ENCODE measurements around the gene OR2AG1. TPM values are rescaled to one million over a fixed set of nuclear protein-coding genes. Genes with fewer than 3 reads are reported as not detected.
A peak's percentile ranks its signal among the peaks of the same experiment; 100 is the strongest.

The OR2AG1 gene
- not detected for total RNA-seq

DNA sequence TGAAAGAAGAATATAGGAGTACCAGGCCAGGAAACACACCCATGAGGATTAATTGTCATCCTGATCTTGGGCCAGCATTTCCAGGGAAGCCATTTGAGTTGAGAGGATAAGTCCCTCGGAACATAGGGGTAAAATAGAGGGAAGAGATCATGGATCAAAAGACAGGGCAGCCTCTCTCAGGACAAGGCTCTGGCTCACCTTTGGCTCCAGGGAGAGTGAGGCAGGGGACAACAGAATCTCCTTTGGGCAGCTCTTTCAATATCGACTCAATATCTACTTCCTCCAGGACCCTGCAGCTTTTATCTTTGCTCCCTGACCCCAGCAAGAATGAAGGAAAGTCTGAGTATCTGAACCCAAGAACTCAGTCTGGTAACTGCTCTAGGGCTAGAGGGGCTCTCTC is at the start of gene OR2AG1:
Gene OR2AG1 (plus strand): TSS at position 301 of the 400 bp plus-strand sequence. CDS start 2,018 bp downstream, outside the sequence.
- ATAC-seq = no peak

DNA sequence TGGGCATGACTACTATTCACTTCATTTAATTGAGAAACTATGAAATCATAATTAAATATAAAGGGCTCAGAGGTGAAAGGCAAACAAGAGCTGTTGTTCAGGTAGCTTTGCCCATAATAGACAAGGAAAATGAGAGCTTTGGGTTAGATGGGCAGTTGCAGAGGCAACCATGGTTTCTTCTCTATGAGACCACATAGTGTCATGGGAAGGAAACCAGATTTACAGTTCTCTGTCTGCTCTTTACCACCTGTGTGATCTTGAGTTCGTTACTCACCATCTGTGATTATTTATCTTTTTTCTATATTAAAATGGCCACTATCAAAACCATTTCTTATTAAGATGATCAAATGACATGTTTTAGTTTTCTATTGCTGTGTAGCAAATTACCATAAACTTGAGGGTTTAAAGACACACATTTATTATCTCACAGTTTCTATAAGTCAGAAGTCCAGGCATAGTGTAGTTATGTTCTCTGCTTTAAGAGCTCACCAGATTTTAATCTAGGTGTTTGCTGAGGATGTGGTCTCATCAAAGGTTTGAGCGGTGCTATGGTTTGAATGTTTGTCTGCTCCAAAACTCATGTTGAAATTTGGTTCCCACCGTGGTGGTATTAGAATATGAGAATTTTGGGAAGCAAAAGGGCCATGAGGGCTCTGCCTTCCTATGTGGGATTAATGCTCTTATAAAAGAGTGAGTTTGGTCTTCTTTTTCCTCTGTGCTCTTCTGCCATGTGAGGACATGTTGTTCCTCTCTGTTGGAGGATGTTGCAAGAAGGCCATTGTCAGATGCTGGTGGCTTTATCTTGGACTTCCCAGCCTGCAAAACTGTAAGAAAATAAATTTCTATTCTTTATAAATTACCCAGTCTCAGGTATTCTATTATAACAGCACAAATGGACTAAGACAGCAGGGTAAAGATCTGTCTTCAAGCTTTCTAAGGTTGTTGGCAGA is 49.2 kb upstream of the OR2AG1 start:
- ATAC-seq = no peak

DNA sequence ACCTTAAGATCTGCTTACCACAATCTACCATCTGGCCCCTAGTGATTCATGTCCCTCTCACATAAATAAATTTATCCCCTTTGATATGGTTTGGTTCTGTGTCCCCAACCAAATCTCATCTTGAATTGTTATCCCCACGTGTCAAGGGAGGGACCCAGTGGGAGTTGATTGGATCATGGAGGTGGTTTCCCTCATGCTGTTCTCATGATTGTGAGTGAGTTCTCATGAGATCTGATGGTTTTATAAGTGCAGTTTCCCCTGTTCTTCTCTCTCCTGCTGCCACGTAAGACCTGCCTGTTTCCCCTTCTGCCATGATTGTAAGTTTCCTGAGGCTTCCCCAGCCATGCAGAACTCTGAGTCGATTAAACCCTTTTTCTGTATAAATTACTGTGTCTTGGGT is 48.2 kb upstream of the OR2AG1 start:
- ATAC-seq = no peak

GRCh38 chr11:6735306-6735705 is 47.5 kb upstream of the OR2AG1 start:
- no peak for ATAC-seq

DNA sequence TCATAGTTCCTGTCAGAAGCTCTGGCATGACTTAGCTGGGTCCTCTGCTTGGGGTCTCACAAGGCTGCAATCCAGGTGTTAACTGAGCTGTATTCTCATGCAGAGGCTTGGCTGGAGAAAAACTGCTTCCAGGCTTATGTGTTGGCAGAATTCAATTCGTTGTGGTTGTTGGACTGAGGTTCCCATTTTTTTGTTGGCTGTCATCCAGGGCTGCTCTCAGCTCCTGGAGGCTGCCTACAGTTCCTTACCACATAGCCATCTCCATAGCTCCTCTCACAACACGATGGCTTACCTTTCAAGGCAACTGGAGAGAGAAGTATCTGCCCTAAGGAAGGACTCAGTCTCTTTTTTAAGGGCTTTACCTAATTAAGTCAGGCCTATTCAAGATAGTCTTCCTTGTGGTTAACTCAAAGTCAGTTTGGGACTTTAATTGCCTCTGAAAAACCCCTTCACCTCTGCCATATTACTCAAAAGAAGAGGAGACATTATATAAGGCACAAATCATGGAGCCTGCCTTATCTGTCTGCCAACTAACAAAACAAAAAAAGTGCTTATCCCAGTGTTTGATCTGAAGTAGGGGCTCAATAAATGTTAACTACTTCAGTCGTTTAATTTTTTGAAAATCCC is 46.2 kb upstream of the OR2AG1 start:
- no peak for ATAC-seq

DNA sequence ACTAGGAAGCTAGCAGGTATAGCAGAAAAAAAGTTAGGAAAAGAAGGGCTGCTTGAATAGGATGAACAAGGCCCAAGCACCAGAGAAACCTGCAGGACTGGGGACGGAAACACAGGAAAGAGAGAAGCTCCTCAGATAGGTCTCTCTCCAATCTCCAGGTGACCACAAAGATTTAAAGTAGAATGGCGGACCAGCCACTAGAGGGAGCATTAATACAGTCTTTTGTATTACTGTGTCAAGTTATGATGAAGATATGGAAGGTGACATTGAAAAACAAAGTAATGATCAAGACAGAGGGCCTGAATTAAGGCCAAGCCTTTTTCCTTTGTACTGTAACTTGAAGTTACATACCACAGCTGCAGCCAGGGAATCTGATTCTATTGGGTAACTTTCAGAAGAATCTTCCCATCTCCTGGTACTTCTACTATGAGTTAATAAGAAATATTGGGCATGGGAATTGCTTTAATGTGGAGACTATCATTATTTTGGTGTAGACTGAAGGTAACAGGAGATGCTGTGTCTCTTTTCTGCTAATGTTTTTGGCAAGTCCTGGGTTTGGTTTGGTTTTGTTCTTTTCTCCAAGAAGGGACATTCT is 44.9 kb upstream of the OR2AG1 start:
- ATAC-seq = peak; percentile 68

DNA sequence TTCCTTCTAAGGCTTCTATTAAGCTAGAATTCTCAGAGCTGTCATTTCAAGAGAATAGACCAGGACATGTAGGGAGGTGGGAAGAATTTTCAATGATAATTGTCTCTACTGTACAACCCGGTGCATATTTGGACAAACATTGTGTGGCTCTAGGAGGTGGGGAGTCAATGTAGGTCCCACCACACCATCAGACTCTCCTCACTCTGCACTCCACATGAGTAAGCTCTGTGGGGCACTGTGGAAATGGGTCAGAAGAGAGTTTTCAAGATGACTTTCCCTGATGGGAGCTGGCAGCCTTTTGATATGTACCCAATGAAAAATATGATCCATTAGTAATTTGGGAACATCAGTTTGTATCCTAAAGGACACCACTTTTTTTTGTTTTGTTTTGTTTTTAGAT is 44.2 kb upstream of the OR2AG1 start:
- no peak for ATAC-seq

GRCh38 chr11:6742260-6742659 is 40.6 kb upstream of the OR2AG1 start:
- ATAC-seq = no peak

- ATAC-seq = no peak
Observed at GRCh38 chr11:6745018-6745417, 37.8 kb upstream of the OR2AG1 start.

DNA sequence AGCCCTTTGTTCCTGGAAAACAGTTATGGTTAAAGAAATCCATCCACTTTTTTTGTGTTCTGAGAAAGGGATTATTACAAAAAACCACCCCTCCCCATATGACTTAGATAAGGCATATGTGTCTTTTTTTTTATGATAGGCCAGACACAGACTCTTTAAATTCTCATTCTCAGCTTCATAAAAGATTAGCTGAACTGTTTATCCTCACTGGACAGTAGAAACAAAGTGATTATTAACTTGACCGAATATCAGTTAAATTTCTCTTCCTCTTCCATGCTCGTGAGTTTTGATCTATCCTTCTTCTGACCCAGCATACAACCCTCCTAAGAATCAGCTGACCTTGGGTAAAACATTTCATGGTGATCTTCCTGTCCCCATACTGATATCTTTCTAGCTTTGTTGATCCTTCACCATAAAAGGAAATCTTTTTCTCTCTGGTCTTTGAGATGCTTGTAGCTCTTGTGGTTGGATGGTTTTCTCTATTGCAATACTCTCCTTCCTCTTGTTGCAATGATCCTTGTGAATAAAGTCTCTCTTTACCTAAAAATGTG is 37.3 kb upstream of the OR2AG1 start:
- ATAC-seq = no peak

GRCh38 chr11:6746086-6746618 is 36.7 kb upstream of the OR2AG1 start:
- peak; percentile 22 for ATAC-seq

GRCh38 chr11:6746626-6747025 is 36.2 kb upstream of the OR2AG1 start:
- no peak for ATAC-seq

GRCh38 chr11:6747097-6747668 is 35.6 kb upstream of the OR2AG1 start:
- no peak for ATAC-seq

DNA sequence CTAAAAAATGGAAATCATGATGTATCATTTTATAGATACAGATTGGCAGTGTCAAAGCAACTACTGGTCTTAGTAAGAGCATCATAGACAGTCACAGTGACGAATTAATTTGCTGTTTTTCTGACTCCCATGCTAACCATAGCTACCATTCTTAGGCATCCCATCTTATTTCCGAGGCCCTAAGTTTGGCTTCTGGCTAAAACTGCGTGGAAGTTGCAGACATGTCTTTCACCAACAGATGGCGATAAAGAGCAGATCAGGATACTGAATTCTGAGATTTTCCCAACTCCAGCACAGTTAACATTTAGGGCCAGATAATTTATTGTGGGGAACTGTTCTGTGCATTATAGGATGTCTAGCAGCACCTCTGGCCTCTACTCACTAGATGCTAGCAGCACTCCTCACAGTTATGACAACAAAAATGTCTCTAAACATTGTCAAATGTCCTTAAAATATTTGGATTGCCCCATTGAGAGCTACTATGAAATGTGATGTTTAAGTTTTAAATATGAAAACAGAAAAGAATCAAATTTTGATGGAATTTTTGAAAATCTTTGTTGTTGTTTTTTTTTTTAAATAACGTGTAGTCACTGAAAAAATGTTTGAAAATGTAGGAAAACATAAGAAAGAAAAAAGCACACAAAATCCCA is 27.4 kb upstream of the OR2AG1 start:
- no peak for ATAC-seq

DNA sequence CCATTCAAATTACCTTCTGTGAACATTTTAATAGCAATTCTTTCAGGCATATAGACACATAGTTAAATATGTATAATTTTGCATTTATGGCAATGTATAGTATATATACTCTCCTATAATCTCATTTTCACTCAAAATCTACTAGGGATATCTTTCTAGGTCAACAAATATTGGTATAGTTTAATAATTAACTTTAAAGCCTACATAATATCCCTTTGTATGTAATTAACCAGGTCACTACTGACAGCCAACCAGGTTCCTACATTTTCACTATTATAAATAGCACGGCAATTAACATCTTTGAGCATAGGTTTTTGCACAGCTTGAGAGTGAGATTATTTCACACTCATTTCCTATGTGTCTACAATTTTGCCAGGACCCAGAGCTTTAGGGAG is 26.9 kb upstream of the OR2AG1 start:
- no peak for ATAC-seq

GRCh38 chr11:6757373-6757967 is 25.4 kb upstream of the OR2AG1 start:
- peak; percentile 43 for ATAC-seq

- no peak for ATAC-seq
Observed at GRCh38 chr11:6771926-6772893, 10.6 kb upstream of the OR2AG1 start, which contains the start of gene OR2AG2. OR2AG2 (minus strand) TSS chr11:6771976; CDS start chr11:6768957, 3,019 bp downstream.

GRCh38 chr11:6778518-6778917 is 4.3 kb upstream of the OR2AG1 start:
- no peak for ATAC-seq

GRCh38 chr11:6780829-6781228 is 2.0 kb upstream of the OR2AG1 start:
- ATAC-seq = no peak

GRCh38 chr11:6790546-6790945 is 7.7 kb downstream of the OR2AG1 start:
- no peak for ATAC-seq
